ENCODE measurements around the gene NAMPT. TPM values are rescaled to one million over a fixed set of nuclear protein-coding genes. Genes with fewer than 3 reads are reported as not detected.

The NAMPT gene
- total RNA-seq, 1 donor from 2014 or later = 64.4 TPM

DNA sequence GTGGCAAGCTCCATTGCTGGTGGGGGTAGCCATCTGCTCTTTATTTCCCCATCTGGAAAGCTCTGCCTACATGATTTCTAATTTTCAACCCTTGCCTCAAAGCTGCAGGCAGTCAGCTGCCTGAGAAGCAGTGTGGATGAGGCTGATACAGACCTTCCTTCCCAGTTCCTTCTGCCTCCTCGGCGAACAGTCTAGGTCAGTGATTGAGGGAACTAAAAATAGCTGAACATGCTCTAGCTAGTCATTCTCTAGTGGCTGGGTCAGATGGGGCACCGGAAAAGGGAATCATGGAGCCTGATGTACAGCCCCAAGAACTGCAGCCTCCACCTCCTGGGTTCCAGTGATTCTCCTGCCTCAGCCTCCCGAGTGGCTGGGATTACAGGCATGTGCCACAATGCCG is 48.7 kb downstream of the NAMPT start:
- no peak overlapping the region for H3K4me3 Mint-ChIP-seq (ENCODE audit: unreplicated experiment)
- no peaks in the 10 kb centered on the region for H3K36me3 Mint-ChIP-seq (ENCODE audit: unreplicated experiment)
- no peak overlapping the region for H3K27ac Mint-ChIP-seq (ENCODE audit: unreplicated experiment)
- H3K27me3 Mint-ChIP-seq (ENCODE audit: unreplicated experiment) = no peaks in the 10 kb centered on the region
- no peaks in the 10 kb centered on the region for H3K9me3 Mint-ChIP-seq (ENCODE audit: unreplicated experiment)
- no peak for DNase-seq (ENCODE audit: extremely low spot score, unreplicated experiment)
- peaks cover 38% of the 10 kb centered on the region for H3K4me1 Mint-ChIP-seq (ENCODE audit: unreplicated experiment)
- TF ChIP-seq, protein P1, sequence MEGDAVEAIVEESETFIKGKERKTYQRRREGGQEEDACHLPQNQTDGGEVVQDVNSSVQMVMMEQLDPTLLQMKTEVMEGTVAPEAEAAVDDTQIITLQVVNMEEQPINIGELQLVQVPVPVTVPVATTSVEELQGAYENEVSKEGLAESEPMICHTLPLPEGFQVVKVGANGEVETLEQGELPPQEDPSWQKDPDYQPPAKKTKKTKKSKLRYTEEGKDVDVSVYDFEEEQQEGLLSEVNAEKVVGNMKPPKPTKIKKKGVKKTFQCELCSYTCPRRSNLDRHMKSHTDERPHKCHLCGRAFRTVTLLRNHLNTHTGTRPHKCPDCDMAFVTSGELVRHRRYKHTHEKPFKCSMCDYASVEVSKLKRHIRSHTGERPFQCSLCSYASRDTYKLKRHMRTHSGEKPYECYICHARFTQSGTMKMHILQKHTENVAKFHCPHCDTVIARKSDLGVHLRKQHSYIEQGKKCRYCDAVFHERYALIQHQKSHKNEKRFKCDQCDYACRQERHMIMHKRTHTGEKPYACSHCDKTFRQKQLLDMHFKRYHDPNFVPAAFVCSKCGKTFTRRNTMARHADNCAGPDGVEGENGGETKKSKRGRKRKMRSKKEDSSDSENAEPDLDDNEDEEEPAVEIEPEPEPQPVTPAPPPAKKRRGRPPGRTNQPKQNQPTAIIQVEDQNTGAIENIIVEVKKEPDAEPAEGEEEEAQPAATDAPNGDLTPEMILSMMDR (IDR thresholded peaks at IDR 0.05) = no peak

GRCh38 chr7:106234425-106234824 is 50.4 kb downstream of the NAMPT start:
- Mint-ChIP-seq H3K4me3 (ENCODE audit: unreplicated experiment) (no peak overlapping the region), H3K4me1 (ENCODE audit: unreplicated experiment) (peaks cover 34% of the 10 kb centered on the region), H3K27ac (ENCODE audit: unreplicated experiment) (no peak overlapping the region), H3K27me3 (ENCODE audit: unreplicated experiment) (no peaks in the 10 kb centered on the region), H3K9me3 (ENCODE audit: unreplicated experiment) (no peaks in the 10 kb centered on the region), H3K36me3 (ENCODE audit: unreplicated experiment) (no peaks in the 10 kb centered on the region)
- no peak for DNase-seq (ENCODE audit: extremely low spot score, unreplicated experiment)
- TF ChIP-seq, protein P1 (IDR thresholded peaks at IDR 0.05) = no peak

- no peak for DNase-seq (ENCODE audit: extremely low spot score, unreplicated experiment)
- no peaks in the 10 kb centered on the region for H3K9me3 Mint-ChIP-seq (ENCODE audit: unreplicated experiment)
- no peaks in the 10 kb centered on the region for H3K36me3 Mint-ChIP-seq (ENCODE audit: unreplicated experiment)
Observed at GRCh38 chr7:106231856-106232490, 52.8 kb downstream of the NAMPT start.

GRCh38 chr7:106225856-106226255 is 58.9 kb downstream of the NAMPT start:
- no peak overlapping the region for H3K4me3 Mint-ChIP-seq (ENCODE audit: unreplicated experiment)
- no peaks in the 10 kb centered on the region for H3K9me3 Mint-ChIP-seq (ENCODE audit: unreplicated experiment)
- H3K27ac Mint-ChIP-seq (ENCODE audit: unreplicated experiment) = no peak overlapping the region
- peaks cover 9% of the 10 kb centered on the region for H3K27me3 Mint-ChIP-seq (ENCODE audit: unreplicated experiment)
- TF ChIP-seq, protein P1 (IDR thresholded peaks at IDR 0.05) = no peak
- no peaks in the 10 kb centered on the region for H3K36me3 Mint-ChIP-seq (ENCODE audit: unreplicated experiment)
- no peaks in the 10 kb centered on the region for H3K4me1 Mint-ChIP-seq (ENCODE audit: unreplicated experiment)
- DNase-seq (ENCODE audit: extremely low spot score, unreplicated experiment) = no peak

More at GRCh38 chr7:106231856-106232490, 52.8 kb downstream of the NAMPT start:
- Mint-ChIP-seq H3K4me3 (ENCODE audit: unreplicated experiment) (peak overlapping the region; percentile 9), H3K27me3 (ENCODE audit: unreplicated experiment) (peaks cover 3% of the 10 kb centered on the region), H3K4me1 (ENCODE audit: unreplicated experiment) (peaks cover 27% of the 10 kb centered on the region), H3K27ac (ENCODE audit: unreplicated experiment) (peak overlapping the region; percentile 73)
- TF ChIP-seq, protein P1 (IDR thresholded peaks at IDR 0.05) = no peak

- H3K9me3 Mint-ChIP-seq (ENCODE audit: unreplicated experiment) = no peaks in the 10 kb centered on the region
- no peak overlapping the region for H3K27ac Mint-ChIP-seq (ENCODE audit: unreplicated experiment)
- DNase-seq (ENCODE audit: extremely low spot score, unreplicated experiment) = no peak
- no peak overlapping the region for H3K4me3 Mint-ChIP-seq (ENCODE audit: unreplicated experiment)
- TF ChIP-seq, protein P1 (IDR thresholded peaks at IDR 0.05) = no peak
- peaks cover 9% of the 10 kb centered on the region for H3K27me3 Mint-ChIP-seq (ENCODE audit: unreplicated experiment)
- H3K4me1 Mint-ChIP-seq (ENCODE audit: unreplicated experiment) = no peaks in the 10 kb centered on the region
- no peaks in the 10 kb centered on the region for H3K36me3 Mint-ChIP-seq (ENCODE audit: unreplicated experiment)
Observed at GRCh38 chr7:106224797-106225196, 60.0 kb downstream of the NAMPT start.
